T follicular helper cell (primary cell): ENCODE results near the gene UGGT2.
"Not testable (repeated sequence)": the region's sequence is repeated elsewhere in the genome, so short reads cannot be mapped to it uniquely, and the experiment has no call there.

Source experiments
- DNase-seq: peaks from one replicate; pipeline ENCODE4 v3.0.0-alpha.2; 2020; ENCODE audit warnings: low read depth

UGGT2 gene

GRCh38 chr13:96046449-96047126 lies 6.6 kb downstream of the UGGT2 start:
- DNase-seq, result not testable (repeated sequence)

DNA sequence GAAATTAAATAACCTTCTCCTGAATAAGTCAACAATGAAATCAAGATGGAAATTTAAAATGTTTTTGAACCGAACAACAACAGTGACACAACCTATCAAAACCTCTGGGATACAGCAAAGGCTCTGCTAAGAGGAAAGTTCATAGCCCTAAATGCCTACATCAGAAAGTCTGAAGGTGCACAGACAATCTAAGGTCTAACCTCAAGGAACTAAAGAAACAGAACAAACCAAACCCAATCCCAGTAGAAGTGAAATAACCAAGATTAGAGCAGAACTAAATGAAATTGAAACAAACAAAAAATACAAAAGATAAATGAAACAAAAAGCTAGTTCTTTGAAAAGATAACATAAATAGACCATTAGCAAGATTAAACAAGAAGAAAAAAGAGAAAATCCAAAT lies 9.0 kb downstream of the UGGT2 start:
- no peak for DNase-seq

GRCh38 chr13:96041326-96042110 lies 11.7 kb downstream of the UGGT2 start:
- no peak for DNase-seq

DNA sequence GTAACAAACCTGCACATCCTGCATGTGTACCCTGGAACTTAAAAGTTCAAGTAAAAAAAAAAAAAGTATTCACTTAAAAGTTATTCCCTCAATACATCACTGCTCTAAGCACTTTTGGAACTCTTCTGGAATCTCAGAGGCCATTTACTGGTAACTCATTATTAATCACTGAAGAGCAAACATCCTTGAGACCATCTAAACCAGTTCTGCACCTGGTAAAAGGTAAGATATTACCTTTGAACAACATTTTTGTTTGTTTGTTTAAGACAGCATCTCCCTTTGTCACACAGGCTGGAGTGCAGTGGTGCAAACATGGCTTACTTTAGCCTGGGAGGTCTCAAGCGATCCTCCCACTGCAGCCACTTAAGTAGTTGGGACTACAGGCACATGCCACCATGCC lies 16.7 kb downstream of the UGGT2 start:
- no peak for DNase-seq

- no peak for DNase-seq
Observed at GRCh38 chr13:96034662-96035061, 18.5 kb downstream of the UGGT2 start.

- DNase-seq, result no peak
Observed at GRCh38 chr13:96033220-96034015, 19.8 kb downstream of the UGGT2 start.

GRCh38 chr13:96032717-96033116 lies 20.5 kb downstream of the UGGT2 start:
- no peak for DNase-seq

DNA sequence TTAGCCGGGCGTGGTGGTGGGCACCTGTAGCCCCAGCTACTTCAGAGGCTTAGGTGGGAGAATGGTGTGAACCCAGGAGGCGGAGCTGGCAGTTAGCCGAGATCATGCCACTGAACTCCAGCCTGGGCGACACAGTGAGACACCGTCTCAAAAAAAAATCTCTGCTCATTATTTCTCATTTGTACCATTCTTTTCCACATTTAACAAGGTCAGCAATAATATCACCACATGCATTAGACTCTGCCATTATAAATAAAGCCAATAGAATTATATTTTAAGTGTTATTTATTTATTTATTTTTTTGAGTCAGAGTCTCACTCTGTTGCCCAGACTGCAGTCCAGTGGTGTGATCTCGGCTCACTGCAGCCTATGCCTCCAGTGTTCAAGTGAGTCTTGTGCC lies 24.2 kb downstream of the UGGT2 start:
- no peak for DNase-seq

GRCh38 chr13:96027496-96027895 lies 25.7 kb downstream of the UGGT2 start:
- no peak for DNase-seq

GRCh38 chr13:96025283-96025682 lies 27.9 kb downstream of the UGGT2 start:
- DNase-seq, result no peak

DNA sequence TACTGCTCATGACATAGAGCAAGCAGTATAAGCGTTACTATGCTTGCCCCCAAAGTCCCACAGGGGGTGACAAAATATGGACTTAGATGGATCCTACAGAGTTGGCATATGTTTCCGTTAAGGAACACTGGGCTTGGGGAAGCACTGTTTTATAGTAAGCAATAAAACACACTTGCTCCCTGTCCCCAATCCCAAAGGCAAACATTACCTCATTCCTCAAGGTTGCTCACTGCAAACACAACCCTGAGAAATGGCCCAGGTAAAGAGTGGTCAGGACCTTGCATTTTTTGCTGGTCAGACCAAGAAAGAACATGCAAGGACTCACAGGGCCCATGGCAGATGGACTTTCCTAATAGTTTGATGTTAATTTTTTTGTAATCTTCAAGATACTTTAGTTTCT lies 32.3 kb downstream of the UGGT2 start:
- no peak for DNase-seq

DNA sequence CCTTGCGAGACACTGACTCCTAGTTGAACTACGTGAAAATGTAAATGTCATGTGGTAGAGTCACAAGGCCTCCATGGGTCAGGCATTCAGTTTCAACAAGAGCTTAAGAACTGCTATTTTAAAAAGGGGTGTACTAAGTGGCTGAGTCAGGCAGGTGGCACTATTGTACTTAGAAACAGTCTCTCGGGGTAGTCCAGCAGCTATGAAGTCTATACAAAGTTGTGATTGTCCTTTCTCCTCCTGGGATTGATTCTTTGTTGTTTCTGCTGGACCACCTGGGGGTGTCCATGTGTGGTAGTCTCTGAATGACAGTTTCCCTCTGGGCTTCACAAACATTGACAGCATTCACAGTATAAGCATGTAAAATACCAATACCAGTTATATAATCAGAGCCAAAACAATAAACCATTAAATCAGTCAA lies 33.0 kb downstream of the UGGT2 start:
- no peak for DNase-seq

- DNase-seq, result no peak
Observed at GRCh38 chr13:96018135-96018534, 35.1 kb downstream of the UGGT2 start.

GRCh38 chr13:96011291-96011872 lies 41.8 kb downstream of the UGGT2 start:
- DNase-seq, result no peak

- no peak for DNase-seq
Observed at GRCh38 chr13:96003304-96003703, 49.9 kb downstream of the UGGT2 start.

GRCh38 chr13:96002322-96003131 lies 50.7 kb downstream of the UGGT2 start:
- DNase-seq, result no peak

- no peak for DNase-seq
Observed at GRCh38 chr13:96000069-96000468, 53.1 kb downstream of the UGGT2 start.

DNA sequence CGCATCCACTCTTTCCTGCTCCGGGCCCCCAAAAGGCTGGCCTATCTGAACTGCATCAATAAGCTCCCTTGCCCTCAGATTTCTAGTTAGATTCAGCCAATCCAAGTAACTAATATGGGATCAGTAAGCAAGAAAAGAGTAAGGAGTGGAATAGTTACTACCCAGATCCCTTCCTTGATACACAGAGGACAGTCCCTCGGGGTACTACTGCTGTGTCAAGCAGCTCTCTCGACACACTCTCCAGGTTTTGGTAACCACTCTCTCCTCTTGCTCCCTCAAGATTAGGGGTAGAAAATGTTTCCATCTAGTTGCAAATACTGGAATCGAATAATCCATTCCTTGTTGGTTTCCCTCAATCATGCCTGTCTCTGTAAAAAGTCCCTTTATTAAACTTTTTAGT lies 65.4 kb downstream of the UGGT2 start:
- no peak for DNase-seq

DNA sequence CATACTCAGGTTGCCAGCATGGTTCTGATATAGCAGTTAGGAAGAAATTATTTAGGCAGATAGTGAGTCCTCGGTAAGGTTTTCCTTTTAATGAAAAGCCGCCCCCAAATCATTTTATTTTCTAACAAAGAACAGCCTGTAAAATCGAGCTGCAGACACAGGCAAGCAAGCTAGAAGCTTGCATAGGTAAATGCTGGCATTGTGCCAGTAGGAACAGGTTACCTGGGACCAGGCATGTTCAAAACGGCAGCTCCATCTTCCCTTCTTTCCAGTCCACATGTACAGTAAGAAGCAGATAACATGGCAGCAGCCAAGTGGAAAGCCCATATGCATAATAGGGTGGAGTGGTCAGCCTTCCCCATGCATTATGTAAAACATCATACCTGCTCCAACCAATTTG lies 71.1 kb downstream of the UGGT2 start:
- no peak for DNase-seq

GRCh38 chr13:95972651-95973050 lies 80.5 kb downstream of the UGGT2 start:
- DNase-seq, result not testable (repeated sequence)

- no peak for DNase-seq
Observed at GRCh38 chr13:95970878-95971277, 82.3 kb downstream of the UGGT2 start.

- no peak for DNase-seq
Observed at GRCh38 chr13:95968906-95969305, 84.3 kb downstream of the UGGT2 start.
